GM12878 (cell line): ENCODE measurements around the gene KCTD2. TPM values are rescaled to one million over a fixed set of nuclear protein-coding genes. Genes with fewer than 3 reads are reported as not detected.
A peak's percentile ranks its signal among the peaks of the same experiment; 100 is the strongest.

Experiments
- ATAC-seq: fragments of 200-7000 bp; cut with Tn5 transposase; 3 replicates; pipeline ENCODE4 v1.9.1; 2020; ENCODE audit warnings: mild to moderate bottlenecking, moderate library complexity
- BruUV-seq: library from RNA; stranded (reverse); fragments of 400-500 nt; replicated peaks from 2 replicates; lab custom pipeline; 2021; lab: Mats Ljungman, UMichigan
- CTCF ChIA-PET: fragments of 300-600 bp; sonication (Branson Sonifier 250); formaldehyde crosslinking; extraction: SDS; loops from one replicate; lab custom pipeline; 2021; ENCODE audit warnings: inconsistent platforms; lab: Yijun Ruan, JAX
- POLR2A ChIA-PET: fragments of 350-600 bp; formaldehyde crosslinking; extraction: SDS; loops from one replicate; lab custom pipeline; 2021; ENCODE audit warnings: inconsistent platforms; lab: Charles Lee
- RAD21 ChIA-PET: fragments of 300-600 bp; sonication (Branson Sonifier 250); formaldehyde crosslinking; loops from one replicate; lab custom pipeline; 2023; ENCODE audit warnings: antibody characterized with exemption; ENCODE audit not compliant: unreplicated experiment; lab: Charles Lee
- SMC1A ChIA-PET: fragments of 300-600 bp; sonication (Branson Sonifier 250); formaldehyde crosslinking; loops from one replicate; lab custom pipeline; 2023; ENCODE audit not compliant: unreplicated experiment, uncharacterized antibody; lab: Charles Lee
- DNase-seq: peaks from one replicate; pipeline ENCODE4 v3.0.0-alpha.2; 2011; ENCODE audit warnings: low read depth, low spot score
- FAIRE-seq: peaks from 3 replicates; lab custom pipeline; 2011; peaks lifted over from hg19 to GRCh38; lab: Jason Lieb, UNC
- H2AFZ ChIP-seq: 2 replicates; pipeline ENCODE4 v1.6.0; 2011; ENCODE audit warnings: low read depth, low read length, control low read depth; ENCODE audit not compliant: control insufficient read depth
- H3K27ac ChIP-seq: 2 replicates; pipeline ENCODE4 v1.5.1; 2011; ENCODE audit warnings: control low read depth; ENCODE audit not compliant: control insufficient read depth, insufficient read depth
- H3K27me3 ChIP-seq, 2 experiments: replicated peaks in 1 of 2; 2 replicates each; pipeline versions ENCODE4 v1.6.0 to v1.6.1; 2011; ENCODE audit warnings: low read length in 1 of 2; ENCODE audit not compliant: control insufficient read depth in 2 of 2, insufficient read depth in 2 of 2
- H3K36me3 ChIP-seq, 2 experiments: 2 replicates each; pipeline ENCODE4 v1.5.1; 2011; ENCODE audit warnings: low read length in 1 of 2; ENCODE audit not compliant: control insufficient read depth in 2 of 2, insufficient read depth in 2 of 2
- H3K4me1 ChIP-seq: 2 replicates; pipeline ENCODE4 v1.6.1; 2011; ENCODE audit warnings: mild to moderate bottlenecking, low read length, moderate library complexity, mixed read lengths; ENCODE audit not compliant: control insufficient read depth, insufficient read depth
- H3K4me2 ChIP-seq: 2 replicates; pipeline ENCODE4 v1.6.0; 2011; ENCODE audit warnings: control low read depth; ENCODE audit not compliant: control insufficient read depth, insufficient read depth
- H3K4me3 ChIP-seq: fragments of 200-600 bp; sonication (generic); 2 replicates; pipeline ENCODE4 v1.5.1; 2016
- H3K79me2 ChIP-seq: 2 replicates; pipeline ENCODE4 v1.6.0; 2011; ENCODE audit warnings: low read length; ENCODE audit not compliant: control insufficient read depth, insufficient read depth
- H3K9ac ChIP-seq: 2 replicates; pipeline ENCODE4 v1.8.0; 2011; ENCODE audit warnings: low read length, control low read depth, mixed read lengths; ENCODE audit not compliant: control insufficient read depth, insufficient read depth
- H3K9me3 ChIP-seq: replicated peaks from 3 replicates; pipeline ENCODE4 v1.5.1; 2011; ENCODE audit warnings: mild to moderate bottlenecking, low read length; ENCODE audit not compliant: control insufficient read depth, insufficient read depth
- H4K20me1 ChIP-seq: 2 replicates; pipeline ENCODE4 v1.6.0; 2011; ENCODE audit not compliant: control insufficient read depth, insufficient read depth
- BHLHE40 ChIP-seq, 2 experiments: fragments of 450-650 bp in 1 of 2; IDR thresholded peaks; 2 replicates each; pipeline ENCODE4 v1.6.1; 2011 to 2017; ENCODE audit warnings: low read depth in 2 of 2, borderline replicate concordance in 1 of 2, improper control_type of control experiment in 1 of 2, low read length in 1 of 2, mild to moderate bottlenecking in 1 of 2
- CBFB ChIP-seq: IDR thresholded peaks from 2 replicates; pipeline ENCODE4 v1.6.1; 2016; ENCODE audit warnings: antibody characterized with exemption, low read depth
- EGR1 ChIP-seq, 2 experiments: IDR thresholded peaks; 1 replicate in 1 of 2; 2 replicates in 1 of 2; pipeline ENCODE4 v1.6.1; 2011 to 2012; ENCODE audit warnings: low read depth in 2 of 2, low read length in 2 of 2, borderline replicate concordance in 1 of 2, mild to moderate bottlenecking in 1 of 2, moderate library complexity in 1 of 2
- IRF4 ChIP-seq: IDR thresholded peaks from 2 replicates; pipeline ENCODE4 v1.6.1; 2011; ENCODE audit warnings: low read depth, low read length
- NBN ChIP-seq: fragments of 450-650 bp; IDR thresholded peaks from 2 replicates; pipeline ENCODE4 v1.6.1; 2016
- NFYB ChIP-seq: IDR thresholded peaks from 2 replicates; pipeline ENCODE4 v1.6.1; 2011; ENCODE audit warnings: low read depth, mild to moderate bottlenecking, low read length, improper control_type of control experiment, moderate library complexity; ENCODE audit not compliant: insufficient read depth
- NR2F1 ChIP-seq: fragments of 450-650 bp; conservative IDR thresholded peaks from 2 replicates; pipeline ENCODE4 v1.6.1; 2017; ENCODE audit warnings: mild to moderate bottlenecking
- POU2F2 ChIP-seq: IDR thresholded peaks from 3 replicates; pipeline ENCODE4 v1.6.1; 2011; ENCODE audit warnings: low read depth, mild to moderate bottlenecking, low read length, borderline replicate concordance
- RELA ChIP-seq: fragments of 450-650 bp; IDR thresholded peaks from 2 replicates; pipeline ENCODE4 v1.8.0; 2014; ENCODE audit warnings: borderline replicate concordance; ENCODE audit not compliant: partially characterized antibody
- SREBF2 ChIP-seq: IDR thresholded peaks from 2 replicates; pipeline ENCODE4 v1.6.1; 2012; ENCODE audit warnings: mild to moderate bottlenecking, low read length
- TAF1 ChIP-seq: IDR thresholded peaks from 2 replicates; pipeline ENCODE4 v1.6.1; 2011; ENCODE audit warnings: mild to moderate bottlenecking, low read depth, low read length, borderline replicate concordance
- TCF7 ChIP-seq: IDR thresholded peaks from 2 replicates; pipeline ENCODE4 v1.6.1; 2014; ENCODE audit warnings: antibody characterized with exemption, borderline replicate concordance
- ZBED1 ChIP-seq: IDR thresholded peaks from 2 replicates; pipeline ENCODE4 v1.6.1; 2016; ENCODE audit warnings: borderline replicate concordance
- ZSCAN29 ChIP-seq: fragments of 450-650 bp; IDR thresholded peaks from 2 replicates; pipeline ENCODE4 v1.6.1; 2017; ENCODE audit warnings: mild to moderate bottlenecking, moderate library complexity
- WGBS: methylation state at CpG from one replicate; pipeline ENCODE4 v1.1.6; 2016; ENCODE audit warnings: low lambda C conversion rate; ENCODE audit not compliant: insufficient replicate concordance, insufficient coverage; ENCODE audit errors: missing lambda C conversion rate; 5-methylcytosine and 5-hydroxymethylcytosine counted together
- in situ Hi-C: fragments of 300-500 bp; cut with MboI; formaldehyde crosslinking; loops from 9 replicates; pipeline ENCODE4 v1.14.3; 2018; ENCODE audit warnings: mixed read lengths
- intact Hi-C: fragments of 100-400 bp; cut with micrococcal nuclease; formaldehyde crosslinking; loops from one replicate; pipeline ENCODE4 v1.14.2; 2022; ENCODE audit not compliant: unreplicated experiment
- polyA plus RNA-seq, 11 experiments: library from polyadenylated mRNA; depleted of rRNA in 4 of 11; unstranded in 6 of 11; stranded (reverse) in 5 of 11; fragments of >200 nt; fragmentation: Nextera tagmentation in 4 of 11; fragmentation: Illumina TruSeq in 1 of 11; extraction: Ambion mirVana in 4 of 11; extraction: Trizol in 1 of 11; gene quantifications; 1 replicate in 1 of 11; 2 replicates in 10 of 11; pipeline versions ENCODE4 v1.2.1 to v1.2.3, GENCODE V29; 2011 to 2016; ENCODE audit warnings: inconsistent platforms in 2 of 11, missing spikeins in 2 of 11, low read depth in 1 of 11
- total RNA-seq, 4 experiments: library from RNA; depleted of rRNA in 3 of 4; stranded (reverse); fragments of >200 nt in 3 of 4; fragmentation: Illumina TruSeq in 1 of 4; extraction: Trizol in 1 of 4; gene quantifications; 2 replicates each; pipeline versions ENCODE4 v1.2.1 to v1.2.3, GENCODE V29; 2013 to 2021
- TF ChIP-seq, protein P1 (sequence below): IDR thresholded peaks from 2 replicates; pipeline ENCODE4 v1.6.1; 2012; ENCODE audit warnings: low read depth, low read length, improper control_type of control experiment
- TF ChIP-seq, protein P2 (sequence below): fragments of 450-650 bp; IDR thresholded peaks from 2 replicates; pipeline ENCODE4 v1.6.1; 2014; ENCODE audit warnings: mild to moderate bottlenecking
- TF ChIP-seq, protein P3 (sequence below): fragments of 450-650 bp; IDR thresholded peaks from 2 replicates; pipeline ENCODE4 v1.6.1; 2018; ENCODE audit warnings: borderline replicate concordance, mild to moderate bottlenecking; ENCODE audit not compliant: partially characterized antibody

Gene KCTD2
- total and polyA plus RNA-seq, 10 of the 15 experiments (the other 5 are each of a cell fraction or from before 2014, with no cell fraction given): 1.5 to 27.5 (median 13.7) TPM

DNA sequence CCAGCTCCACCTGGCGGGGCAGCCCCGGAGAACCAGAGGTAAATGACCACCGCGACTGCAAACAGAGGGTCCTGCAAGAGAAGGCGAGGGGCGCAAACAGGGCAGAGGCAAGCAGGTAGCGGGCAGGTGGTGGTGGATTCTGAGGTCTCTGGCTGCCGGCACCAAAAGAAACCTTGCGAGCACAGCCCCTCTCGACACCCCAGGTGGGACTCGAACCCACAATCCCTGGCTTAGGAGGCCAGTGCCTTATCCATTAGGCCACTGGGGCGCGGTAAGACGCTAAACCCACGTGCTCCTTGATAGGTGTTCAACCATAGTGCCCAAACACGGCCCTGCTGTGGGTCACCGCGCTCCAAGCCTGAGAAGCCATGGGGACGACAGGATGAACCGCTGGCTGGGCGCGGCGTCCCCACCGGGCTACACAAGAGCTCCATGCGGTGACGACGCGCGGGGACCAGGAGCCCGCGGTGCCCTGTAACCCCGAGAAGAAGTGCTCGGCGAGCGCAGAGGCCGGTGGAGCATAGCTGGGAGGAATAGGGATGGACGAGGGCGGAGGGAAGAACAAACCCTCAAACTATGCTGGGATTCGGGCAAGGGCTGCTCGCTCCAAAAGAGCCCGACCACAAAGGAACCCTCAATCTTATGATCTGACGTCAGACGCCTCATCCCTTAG lies 12.7 kb upstream of the KCTD2 start:
- in situ Hi-C loops: no loop called here
- TF ChIP-seq, protein P1, sequence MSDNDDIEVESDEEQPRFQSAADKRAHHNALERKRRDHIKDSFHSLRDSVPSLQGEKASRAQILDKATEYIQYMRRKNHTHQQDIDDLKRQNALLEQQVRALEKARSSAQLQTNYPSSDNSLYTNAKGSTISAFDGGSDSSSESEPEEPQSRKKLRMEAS: peak; percentile 84; the same call in 1 of the 2 replicates
- TF ChIP-seq NR2F1: peak; percentile 23
- peak in 1 of 2 experiments; percentile 82; a peak in 2 of 4 replicates for TF ChIP-seq BHLHE40 (IDR thresholded peaks at IDR 0.05; ENCODE audit: borderline replicate concordance in 1 of 2, low read depth in 2 of 2, low read length in 1 of 2)
- TF ChIP-seq SREBF2: peak; percentile 91
- 0 out of 2 replicates have a peak, but pooled peaks have one; percentile 38 for TF ChIP-seq ZBED1
- TF ChIP-seq EGR1 (IDR thresholded peaks at IDR 0.05; ENCODE audit: borderline replicate concordance in 1 of 2, low read depth in 2 of 2, low read length in 2 of 2): 0 out of 3 replicates have a peak, but pooled peaks of 1 of the 2 experiments have one; percentile 7
- peak; percentile 66 for TF ChIP-seq CBFB
- 0 out of 2 replicates have a peak, but pooled peaks have one; percentile 18 for TF ChIP-seq NBN
- TF ChIP-seq RELA: peak; percentile 37
- TF ChIP-seq NFYB: no peak
- TF ChIP-seq, protein P2, sequence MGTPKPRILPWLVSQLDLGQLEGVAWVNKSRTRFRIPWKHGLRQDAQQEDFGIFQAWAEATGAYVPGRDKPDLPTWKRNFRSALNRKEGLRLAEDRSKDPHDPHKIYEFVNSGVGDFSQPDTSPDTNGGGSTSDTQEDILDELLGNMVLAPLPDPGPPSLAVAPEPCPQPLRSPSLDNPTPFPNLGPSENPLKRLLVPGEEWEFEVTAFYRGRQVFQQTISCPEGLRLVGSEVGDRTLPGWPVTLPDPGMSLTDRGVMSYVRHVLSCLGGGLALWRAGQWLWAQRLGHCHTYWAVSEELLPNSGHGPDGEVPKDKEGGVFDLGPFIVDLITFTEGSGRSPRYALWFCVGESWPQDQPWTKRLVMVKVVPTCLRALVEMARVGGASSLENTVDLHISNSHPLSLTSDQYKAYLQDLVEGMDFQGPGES: no peak
- TF ChIP-seq TAF1: 0 out of 2 replicates have a peak, but pooled peaks have one; percentile 33
- 0 out of 3 replicates have a peak, but pooled peaks have one; percentile 33 for TF ChIP-seq POU2F2
- TF ChIP-seq TCF7: no peak
- TF ChIP-seq, protein P3, sequence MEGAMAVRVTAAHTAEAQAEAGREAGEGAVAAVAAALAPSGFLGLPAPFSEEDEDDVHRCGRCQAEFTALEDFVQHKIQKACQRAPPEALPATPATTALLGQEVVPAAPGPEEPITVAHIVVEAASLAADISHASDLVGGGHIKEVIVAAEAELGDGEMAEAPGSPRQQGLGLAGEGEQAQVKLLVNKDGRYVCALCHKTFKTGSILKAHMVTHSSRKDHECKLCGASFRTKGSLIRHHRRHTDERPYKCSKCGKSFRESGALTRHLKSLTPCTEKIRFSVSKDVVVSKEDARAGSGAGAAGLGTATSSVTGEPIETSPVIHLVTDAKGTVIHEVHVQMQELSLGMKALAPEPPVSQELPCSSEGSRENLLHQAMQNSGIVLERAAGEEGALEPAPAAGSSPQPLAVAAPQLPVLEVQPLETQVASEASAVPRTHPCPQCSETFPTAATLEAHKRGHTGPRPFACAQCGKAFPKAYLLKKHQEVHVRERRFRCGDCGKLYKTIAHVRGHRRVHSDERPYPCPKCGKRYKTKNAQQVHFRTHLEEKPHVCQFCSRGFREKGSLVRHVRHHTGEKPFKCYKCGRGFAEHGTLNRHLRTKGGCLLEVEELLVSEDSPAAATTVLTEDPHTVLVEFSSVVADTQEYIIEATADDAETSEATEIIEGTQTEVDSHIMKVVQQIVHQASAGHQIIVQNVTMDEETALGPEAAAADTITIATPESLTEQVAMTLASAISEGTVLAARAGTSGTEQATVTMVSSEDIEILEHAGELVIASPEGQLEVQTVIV: peak; percentile 5
- peak; percentile 93 for TF ChIP-seq ZSCAN29
- TF ChIP-seq IRF4: peak; percentile 69; the same call in 1 of the 2 replicates

More for the DNA sequence above, 12.7 kb upstream of the KCTD2 start:
- H3K9ac ChIP-seq: peak overlapping the region; percentile 84
- H3K4me1 ChIP-seq: 0 out of 2 replicates have a peak, but pooled peaks cover 4% of the 10 kb centered on the region
- H3K4me3 ChIP-seq: peak overlapping the region; percentile 84
- CTCF ChIA-PET: interaction anchor here (1.1 to 3.4 kb wide), 8 partner anchors 12 to 167 kb away, joined by 3 to 23 read pairs (median 6); partner anchors contain the start of genes ATP5PD and KCTD2
- peaks cover 2 to 4% of the 10 kb centered on the region in 2 experiments; a peak in 2 of 4 replicates for H3K36me3 ChIP-seq
- H2AFZ ChIP-seq: peak overlapping the region; percentile 80
- H3K27ac ChIP-seq: peak overlapping the region; percentile 72
- DNase-seq: peak; percentile 88
- H3K79me2 ChIP-seq: no peaks in the 10 kb centered on the region
- ATAC-seq: peak; percentile 86
- FAIRE-seq: peak; percentile 90
- BruUV-seq: no TSS peak
- no peaks in the 10 kb centered on the region for H4K20me1 ChIP-seq
- no peaks in the 10 kb centered on the region; the same call in 2 of the 3 replicates for H3K9me3 ChIP-seq
- POLR2A ChIA-PET: interaction anchor here (0.5 to 1.7 kb wide), 6 partner anchors 9 to 163 kb away, joined by 3 to 11 read pairs (median 4); partner anchors contain the start of genes ATP5PD, FDXR, KCTD2 and MRPL58
- RAD21 ChIA-PET: interaction anchor here (0.9 to 2.3 kb wide), 7 partner anchors 14 to 83 kb away, joined by 3 to 7 read pairs (median 5); partner anchors contain the start of gene MRPL58
- under 1% methylated on average over 43 of the region's 43 CpGs for WGBS
- H3K27me3 ChIP-seq: no peaks in the 10 kb centered on the region
- peak overlapping the region; percentile 97 for H3K4me2 ChIP-seq
- intact Hi-C loops: loop anchor here (1.0 to 10.0 kb wide), 3 partner anchors 13 to 148 kb away; partner anchors contain the start of genes KCTD2 and SUMO2
- SMC1A ChIA-PET: interaction anchor here (0.7 to 2.2 kb wide), 6 partner anchors 12 to 378 kb away, joined by 3 to 6 read pairs (median 3); partner anchors contain the start of genes ARMC7, ATP5PD, KCTD2 and MRPL58
